Astrocyte (in vitro differentiated cells and primary cell): ENCODE data around the gene WNT3A. TPM values are rescaled to one million over a fixed set of nuclear protein-coding genes. Genes with fewer than 3 reads are reported as not detected.

Experiments
- DNase-seq: peaks from one replicate; pipeline ENCODE4 v3.0.0-alpha.2; 2010; ENCODE audit warnings: low read depth
- FAIRE-seq: peaks from 2 replicates; lab custom pipeline; 2011; peaks lifted over from hg19 to GRCh38; lab: Jason Lieb, UNC
- H2AFZ ChIP-seq: 2 replicates; pipeline ENCODE4 v1.6.0; 2012; ENCODE audit warnings: low read depth, low read length, inconsistent platforms
- H3K27ac ChIP-seq: 2 replicates; pipeline ENCODE4 v1.5.1; 2011; ENCODE audit warnings: low read depth, low read length, inconsistent platforms
- H3K27me3 ChIP-seq: 2 replicates; pipeline ENCODE4 v1.6.0; 2011; ENCODE audit warnings: low read length, inconsistent platforms; ENCODE audit not compliant: insufficient read depth
- H3K36me3 ChIP-seq: 2 replicates; pipeline ENCODE4 v1.5.1; 2011; ENCODE audit warnings: low read length, inconsistent platforms; ENCODE audit not compliant: insufficient read depth
- H3K4me1 ChIP-seq: 2 replicates; pipeline ENCODE4 v1.5.1; 2011; ENCODE audit warnings: low read length, inconsistent platforms; ENCODE audit not compliant: insufficient read depth
- H3K4me2 ChIP-seq: 2 replicates; pipeline ENCODE4 v1.6.0; 2012; ENCODE audit warnings: low read length, inconsistent platforms
- H3K4me3 ChIP-seq: 2 replicates; pipeline ENCODE4 v1.5.1; 2011; ENCODE audit warnings: low read depth, mild to moderate bottlenecking, low read length, inconsistent platforms; ENCODE audit not compliant: insufficient read depth
- H3K79me2 ChIP-seq: 2 replicates; pipeline ENCODE4 v1.6.0; 2012; ENCODE audit warnings: mild to moderate bottlenecking, low read length, inconsistent platforms; ENCODE audit not compliant: insufficient read depth
- H3K9ac ChIP-seq: 2 replicates; pipeline ENCODE4 v1.6.0; 2012; ENCODE audit warnings: mild to moderate bottlenecking, low read length, inconsistent platforms
- H3K9me3 ChIP-seq: 2 replicates; pipeline ENCODE4 v1.5.1; 2012; ENCODE audit warnings: low read depth, mild to moderate bottlenecking, low read length, inconsistent platforms; ENCODE audit not compliant: insufficient read depth
- H4K20me1 ChIP-seq: 2 replicates; pipeline ENCODE4 v1.6.0; 2012; ENCODE audit warnings: low read length, inconsistent platforms; ENCODE audit not compliant: insufficient read depth
- H3K27ac Mint-ChIP-seq: one replicate; pipeline ENCODE4 v1.8.0; 2021; ENCODE audit warnings: mild to moderate bottlenecking, mixed read lengths; ENCODE audit not compliant: unreplicated experiment
- H3K27me3 Mint-ChIP-seq: one replicate; pipeline ENCODE4 v1.8.0; 2021; ENCODE audit warnings: low read depth, mixed read lengths; ENCODE audit not compliant: unreplicated experiment
- H3K36me3 Mint-ChIP-seq: one replicate; pipeline ENCODE4 v1.8.0; 2021; ENCODE audit warnings: low read depth, mixed read lengths; ENCODE audit not compliant: unreplicated experiment
- H3K4me1 Mint-ChIP-seq: one replicate; pipeline ENCODE4 v1.8.0; 2021; ENCODE audit warnings: low read depth, mixed read lengths; ENCODE audit not compliant: unreplicated experiment
- H3K4me3 Mint-ChIP-seq: one replicate; pipeline ENCODE4 v1.8.0; 2021; ENCODE audit warnings: mild to moderate bottlenecking, moderate library complexity, mixed read lengths; ENCODE audit not compliant: unreplicated experiment
- H3K9me3 Mint-ChIP-seq: one replicate; pipeline ENCODE4 v1.8.0; 2021; ENCODE audit warnings: mild to moderate bottlenecking, mixed read lengths; ENCODE audit not compliant: unreplicated experiment
- CTCF ChIP-seq: IDR thresholded peaks from 2 replicates; pipeline ENCODE4 v1.5.1; 2011; ENCODE audit warnings: low read depth, mild to moderate bottlenecking, inconsistent platforms, low read length, moderate library complexity; ENCODE audit not compliant: insufficient read depth
- EZH2 ChIP-seq: IDR thresholded peaks from 2 replicates; pipeline ENCODE4 v1.6.1; 2012; ENCODE audit warnings: mild to moderate bottlenecking, low read length, inconsistent platforms; ENCODE audit not compliant: insufficient read depth
- microRNA-seq: library from miRNA; unstranded; fragments of <30 nt; microRNA quantifications from one replicate; pipeline ENCODE4 v1.2.0, GENCODE V29; 2020
- total RNA-seq: library from RNA; stranded (reverse); gene quantifications from 2 replicates; pipeline ENCODE4 v1.2.1, GENCODE V29; 2021

The WNT3A gene
- total RNA-seq, 1 donor from 2014 or later: not detected

- Mint-ChIP-seq H3K4me1 (peaks cover 4% of the 10 kb centered on the region), H3K27ac (no peak overlapping the region), H3K9me3 (no peaks in the 10 kb centered on the region), H3K4me3 (peak overlapping the region; percentile 62), H3K27me3 (no peaks in the 10 kb centered on the region), H3K36me3 (peaks cover 4% of the 10 kb centered on the region)
- Histone ChIP-seq H3K27ac (no peak overlapping the region), H3K27me3 (no peaks in the 10 kb centered on the region), H3K79me2 (peaks cover 23% of the 10 kb centered on the region), H3K36me3 (no peaks in the 10 kb centered on the region), H2AFZ (no peak overlapping the region), H3K4me3 (no peak overlapping the region), H4K20me1 (no peaks in the 10 kb centered on the region), H3K4me2 (no peak overlapping the region), H3K9me3 (no peaks in the 10 kb centered on the region), H3K4me1 (peaks cover 10% of the 10 kb centered on the region), H3K9ac (no peak overlapping the region)
- DNase-seq (no peak), FAIRE-seq (no peak)
- no peak for TF ChIP-seq CTCF
- no peak for TF ChIP-seq EZH2
Measured at GRCh38 chr1:228110556-228110955, 103.8 kb downstream of the WNT3A start.

Small RNA genes within 50 kb of the gene (microRNA-seq; reads per million reads assigned to microRNA genes)
- 20.0 reads per million, percentile 47 among the genes with 10 or more reads in this experiment for gene MIR3620

Other genes with a start within 250 kb of the WNT3A start
- gene PRSS38, start 191.3 kb upstream of the WNT3A start, total RNA-seq: not detected in 2 replicates
- 2.6 and 4.1 TPM in 2 replicates for gene WNT9A, start 59.1 kb upstream of the WNT3A start, total RNA-seq
- 431 and 435 TPM in 2 replicates for gene ARF1, start 75.7 kb downstream of the WNT3A start, total RNA-seq
- gene C1orf35, start 96.3 kb downstream of the WNT3A start, total RNA-seq: 19.8 and 21.8 TPM in 2 replicates
- gene MRPL55, start 102.3 kb downstream of the WNT3A start, total RNA-seq: 50.8 and 53.3 TPM in 2 replicates
- 214 and 217 TPM in 2 replicates for gene GUK1, start 133.3 kb downstream of the WNT3A start, total RNA-seq
- 1.1 and 1.4 TPM in 2 replicates for gene GJC2, start 142.9 kb downstream of the WNT3A start, total RNA-seq
- 3.8 and 4.9 TPM in 2 replicates for gene IBA57, start 158.8 kb downstream of the WNT3A start, total RNA-seq
- gene OBSCN, start 201.0 kb downstream of the WNT3A start, total RNA-seq: 11.1 and 17.5 TPM in 2 replicates